Measurements from ENCODE around the gene PHF14. TPM values are rescaled to one million over a fixed set of nuclear protein-coding genes. Genes with fewer than 3 reads are reported as not detected.

Gene PHF14
- total RNA-seq, 1 donor from 2014 or later = 66.5 TPM

DNA sequence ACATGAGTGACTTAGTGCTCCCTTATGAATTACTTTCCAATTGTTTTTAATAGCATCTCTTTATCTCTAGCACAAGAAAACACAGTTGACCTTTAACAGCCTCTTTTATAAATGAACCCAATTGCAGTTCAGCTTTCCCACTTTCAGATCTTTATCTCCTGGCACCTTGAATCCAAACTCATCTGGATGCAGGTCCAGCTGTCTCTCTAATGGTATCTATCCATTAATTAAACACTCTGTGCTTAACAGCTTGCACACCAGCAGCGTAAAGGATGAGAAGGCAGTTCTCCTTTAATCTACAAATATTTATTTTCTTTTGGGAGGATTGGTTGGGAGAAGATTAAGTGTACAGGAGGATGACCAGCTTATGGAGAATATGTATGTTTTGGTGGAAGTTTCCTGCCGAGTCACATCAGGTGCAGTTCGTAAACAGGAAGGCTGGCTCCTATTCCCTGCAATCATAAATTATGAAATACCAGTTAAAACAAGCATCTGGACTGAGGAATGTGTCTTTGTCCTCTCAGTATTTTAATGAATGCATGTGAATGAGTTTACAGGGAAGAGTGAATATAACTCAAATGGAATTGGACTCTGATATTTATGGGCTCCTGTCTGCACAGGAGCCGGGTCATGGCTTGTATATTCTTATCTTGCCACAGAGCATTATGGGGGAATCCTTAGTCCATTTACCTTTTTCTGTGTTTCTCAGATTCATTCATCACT is 232.7 kb downstream of the PHF14 start:
- H3K36me3 Mint-ChIP-seq = no peaks in the 10 kb centered on the region
- DNase-seq (ENCODE audit: extremely low spot score, unreplicated experiment) = no peak

DNA sequence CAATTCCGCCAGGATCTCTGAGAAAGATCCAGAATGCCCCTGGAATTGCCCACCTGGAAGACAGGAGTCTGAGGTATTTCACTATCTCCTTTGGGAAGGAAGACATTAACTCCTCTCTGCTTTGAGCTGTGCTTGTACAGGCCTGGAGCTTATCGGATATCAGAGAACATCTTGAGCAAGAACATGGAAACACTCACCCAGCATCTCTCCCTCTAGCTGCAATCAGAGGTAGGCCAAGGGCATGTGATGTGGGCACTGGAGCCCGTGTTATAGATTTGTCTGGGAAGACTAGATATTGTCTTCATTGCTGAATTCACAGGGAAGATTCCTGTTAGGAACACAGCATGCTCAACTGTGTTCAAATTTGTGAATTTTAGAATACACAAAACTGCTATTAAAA is 233.9 kb downstream of the PHF14 start:
- H3K36me3 Mint-ChIP-seq = no peaks in the 10 kb centered on the region
- H3K27me3 Mint-ChIP-seq = no peaks in the 10 kb centered on the region
- H3K9me3 Mint-ChIP-seq = no peaks in the 10 kb centered on the region

More for the DNA sequence above, 232.7 kb downstream of the PHF14 start:
- Mint-ChIP-seq H3K27me3 (no peaks in the 10 kb centered on the region), H3K9me3 (no peaks in the 10 kb centered on the region), H3K4me1 (ENCODE audit: unreplicated experiment) (peaks cover 28% of the 10 kb centered on the region), H3K4me3 (no peak overlapping the region), H3K27ac (no peak overlapping the region)
- TF ChIP-seq, protein P1, sequence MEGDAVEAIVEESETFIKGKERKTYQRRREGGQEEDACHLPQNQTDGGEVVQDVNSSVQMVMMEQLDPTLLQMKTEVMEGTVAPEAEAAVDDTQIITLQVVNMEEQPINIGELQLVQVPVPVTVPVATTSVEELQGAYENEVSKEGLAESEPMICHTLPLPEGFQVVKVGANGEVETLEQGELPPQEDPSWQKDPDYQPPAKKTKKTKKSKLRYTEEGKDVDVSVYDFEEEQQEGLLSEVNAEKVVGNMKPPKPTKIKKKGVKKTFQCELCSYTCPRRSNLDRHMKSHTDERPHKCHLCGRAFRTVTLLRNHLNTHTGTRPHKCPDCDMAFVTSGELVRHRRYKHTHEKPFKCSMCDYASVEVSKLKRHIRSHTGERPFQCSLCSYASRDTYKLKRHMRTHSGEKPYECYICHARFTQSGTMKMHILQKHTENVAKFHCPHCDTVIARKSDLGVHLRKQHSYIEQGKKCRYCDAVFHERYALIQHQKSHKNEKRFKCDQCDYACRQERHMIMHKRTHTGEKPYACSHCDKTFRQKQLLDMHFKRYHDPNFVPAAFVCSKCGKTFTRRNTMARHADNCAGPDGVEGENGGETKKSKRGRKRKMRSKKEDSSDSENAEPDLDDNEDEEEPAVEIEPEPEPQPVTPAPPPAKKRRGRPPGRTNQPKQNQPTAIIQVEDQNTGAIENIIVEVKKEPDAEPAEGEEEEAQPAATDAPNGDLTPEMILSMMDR (conservative IDR thresholded peaks at IDR 0.05) = no peak

DNA sequence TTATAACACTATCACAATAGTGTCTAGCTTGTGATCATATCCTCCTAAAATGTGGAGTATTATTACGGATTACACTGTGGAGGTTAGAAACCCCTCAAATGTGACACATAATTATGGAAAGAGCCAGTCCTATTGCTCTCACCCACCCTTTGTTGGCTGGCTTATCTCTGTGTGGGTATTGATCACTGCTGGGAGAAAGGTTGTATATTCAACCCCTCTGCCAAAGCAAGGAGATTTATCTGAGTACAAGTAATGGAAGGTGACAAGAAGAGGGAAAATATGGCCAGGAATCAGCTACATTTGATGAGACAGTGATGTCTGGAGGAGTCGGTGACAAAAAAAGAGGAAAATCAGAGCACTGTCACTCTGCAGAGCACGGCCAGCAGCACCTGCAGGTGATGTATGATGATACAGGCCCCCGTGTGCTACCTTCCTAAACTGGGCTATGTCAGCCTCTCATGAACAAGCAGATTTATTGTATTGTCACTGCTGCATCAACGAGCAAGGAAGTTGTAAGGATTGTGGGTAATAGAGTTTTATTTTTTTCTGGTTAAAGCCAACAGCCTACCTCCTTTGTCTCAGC is 235.3 kb downstream of the PHF14 start:
- DNase-seq (ENCODE audit: extremely low spot score, unreplicated experiment) = no peak

More for the DNA sequence above, 233.9 kb downstream of the PHF14 start:
- Mint-ChIP-seq H3K4me1 (ENCODE audit: unreplicated experiment) (peaks cover 36% of the 10 kb centered on the region), H3K4me3 (no peak overlapping the region), H3K27ac (no peak overlapping the region)
- DNase-seq (ENCODE audit: extremely low spot score, unreplicated experiment) = no peak
- TF ChIP-seq, protein P1 (conservative IDR thresholded peaks at IDR 0.05) = no peak

GRCh38 chr7:11210374-11210773 is 236.7 kb downstream of the PHF14 start:
- Mint-ChIP-seq H3K4me3 (no peak overlapping the region), H3K27ac (no peak overlapping the region), H3K4me1 (ENCODE audit: unreplicated experiment) (peaks cover 20% of the 10 kb centered on the region), H3K36me3 (no peaks in the 10 kb centered on the region), H3K9me3 (no peaks in the 10 kb centered on the region), H3K27me3 (no peaks in the 10 kb centered on the region)
- no peak for DNase-seq (ENCODE audit: extremely low spot score, unreplicated experiment)
- TF ChIP-seq, protein P1 (conservative IDR thresholded peaks at IDR 0.05) = no peak

More for the DNA sequence above, 235.3 kb downstream of the PHF14 start:
- no peak overlapping the region for H3K4me3 Mint-ChIP-seq
- no peaks in the 10 kb centered on the region for H3K9me3 Mint-ChIP-seq
- H3K27me3 Mint-ChIP-seq = no peaks in the 10 kb centered on the region
- TF ChIP-seq, protein P1 (conservative IDR thresholded peaks at IDR 0.05) = no peak
- no peak overlapping the region for H3K27ac Mint-ChIP-seq
- peaks cover 32% of the 10 kb centered on the region for H3K4me1 Mint-ChIP-seq (ENCODE audit: unreplicated experiment)
- H3K36me3 Mint-ChIP-seq = no peaks in the 10 kb centered on the region

DNA sequence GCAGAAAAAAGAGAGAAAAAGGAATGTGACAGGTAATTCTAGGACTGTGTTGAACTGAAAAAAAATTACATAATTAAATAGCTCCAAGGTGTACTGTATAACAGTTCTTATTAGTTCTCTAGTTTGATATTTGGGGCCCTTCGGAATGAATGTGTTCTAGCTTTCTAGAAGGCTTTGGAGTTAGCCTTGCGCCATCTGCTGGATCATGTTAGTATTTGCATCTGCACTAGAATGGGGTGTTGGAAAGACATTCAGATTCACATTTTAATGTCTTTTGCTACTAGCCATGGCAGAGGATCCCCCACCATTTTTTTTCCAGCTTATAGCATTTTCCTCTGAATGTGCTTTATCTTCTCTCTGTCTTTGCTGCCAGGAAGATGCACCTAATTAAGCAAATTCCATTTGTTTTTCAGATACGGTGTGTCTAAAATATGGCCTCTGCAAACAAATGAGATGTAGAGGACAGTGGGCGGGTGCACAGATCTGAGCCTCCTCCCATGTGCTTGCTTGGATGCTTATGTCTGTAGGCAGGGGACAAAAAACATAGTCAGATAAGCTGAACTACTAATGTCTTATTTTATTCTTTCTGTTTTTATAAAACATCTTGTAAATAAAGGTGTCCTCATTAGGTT is 238.5 kb downstream of the PHF14 start:
- no peak overlapping the region for H3K27ac Mint-ChIP-seq
- TF ChIP-seq, protein P1 (conservative IDR thresholded peaks at IDR 0.05) = peak; percentile 94
- no peak overlapping the region for H3K4me3 Mint-ChIP-seq
- peaks cover 8% of the 10 kb centered on the region for H3K4me1 Mint-ChIP-seq (ENCODE audit: unreplicated experiment)
- no peaks in the 10 kb centered on the region for H3K36me3 Mint-ChIP-seq
- H3K9me3 Mint-ChIP-seq = no peaks in the 10 kb centered on the region
- no peaks in the 10 kb centered on the region for H3K27me3 Mint-ChIP-seq
- DNase-seq (ENCODE audit: extremely low spot score, unreplicated experiment) = no peak
